ENCODE results near the gene USP20. TPM values are rescaled to one million over a fixed set of nuclear protein-coding genes. Genes with fewer than 3 reads are reported as not detected.

USP20 gene
- total and polyA plus RNA-seq, 2 experiments from 2014 or later, result 32.7 to 47.3 TPM

DNA sequence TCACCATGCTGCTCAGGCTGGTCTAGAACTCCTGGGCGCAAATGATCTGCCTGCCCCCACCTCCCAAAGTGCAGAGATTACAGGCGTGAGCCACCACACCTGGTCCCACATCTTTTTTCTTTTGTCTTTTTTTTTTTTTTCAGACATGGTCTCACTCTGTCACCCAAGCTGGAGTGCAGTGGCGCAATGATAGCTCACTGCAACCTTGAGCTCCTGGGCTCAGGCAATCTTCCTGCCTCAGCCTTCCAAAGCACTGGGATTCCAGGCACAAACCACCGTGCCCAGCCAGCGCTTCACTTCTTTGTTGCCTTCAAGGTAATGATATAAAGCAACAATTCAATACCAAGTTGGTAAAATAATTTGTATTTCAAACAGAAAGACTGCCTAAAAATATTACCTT lies 78.8 kb downstream of the USP20 start:
- no peak for TF ChIP-seq CTCF (IDR thresholded peaks at IDR 0.05; ENCODE audit: low read depth, low read length)
- DNase-seq (ENCODE audit: low read depth in 1 of 2, low spot score in 1 of 2), result no peak

DNA sequence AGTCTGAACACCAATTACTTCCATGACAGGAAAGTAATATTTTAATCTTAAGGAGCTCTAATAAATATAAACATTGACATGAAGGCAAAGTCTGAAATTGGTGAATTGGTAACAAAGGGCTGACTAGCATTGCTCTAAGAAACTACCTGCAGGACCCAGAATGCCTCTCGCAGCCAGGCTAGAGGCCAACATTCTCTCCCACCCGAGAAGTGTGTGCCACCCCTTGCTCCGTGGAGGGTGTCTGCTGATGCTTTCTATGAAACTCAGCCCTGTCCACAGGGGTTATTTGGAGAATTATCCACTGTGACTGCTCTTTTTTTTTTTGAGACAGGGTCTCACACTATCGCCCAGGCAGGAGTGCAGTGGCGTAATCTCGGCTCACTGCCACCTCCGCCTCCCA lies 81.4 kb downstream of the USP20 start:
- H3K36me3 ChIP-seq, result peaks cover 5% of the 10 kb centered on the region
- H3K27me3 ChIP-seq, result no peaks in the 10 kb centered on the region
- no peak for TF ChIP-seq CTCF (IDR thresholded peaks at IDR 0.05; ENCODE audit: low read depth, low read length)
- no peak for DNase-seq (ENCODE audit: low read depth in 1 of 2, low spot score in 1 of 2)
- H3K27ac ChIP-seq, result no peak overlapping the region
- no peaks in the 10 kb centered on the region for H3K9me3 ChIP-seq (ENCODE audit: low read depth)
- H3K4me1 ChIP-seq (ENCODE audit: low read depth), result no peaks in the 10 kb centered on the region
- H3K4me3 ChIP-seq, result no peak overlapping the region

More for the DNA sequence above, 78.8 kb downstream of the USP20 start:
- no peaks in the 10 kb centered on the region for H3K9me3 ChIP-seq (ENCODE audit: low read depth)
- H3K36me3 ChIP-seq, result peaks cover 5% of the 10 kb centered on the region
- H3K27ac ChIP-seq, result no peak overlapping the region
- no peaks in the 10 kb centered on the region for H3K27me3 ChIP-seq
- no peaks in the 10 kb centered on the region for H3K4me1 ChIP-seq (ENCODE audit: low read depth)
- H3K4me3 ChIP-seq, result no peak overlapping the region

DNA sequence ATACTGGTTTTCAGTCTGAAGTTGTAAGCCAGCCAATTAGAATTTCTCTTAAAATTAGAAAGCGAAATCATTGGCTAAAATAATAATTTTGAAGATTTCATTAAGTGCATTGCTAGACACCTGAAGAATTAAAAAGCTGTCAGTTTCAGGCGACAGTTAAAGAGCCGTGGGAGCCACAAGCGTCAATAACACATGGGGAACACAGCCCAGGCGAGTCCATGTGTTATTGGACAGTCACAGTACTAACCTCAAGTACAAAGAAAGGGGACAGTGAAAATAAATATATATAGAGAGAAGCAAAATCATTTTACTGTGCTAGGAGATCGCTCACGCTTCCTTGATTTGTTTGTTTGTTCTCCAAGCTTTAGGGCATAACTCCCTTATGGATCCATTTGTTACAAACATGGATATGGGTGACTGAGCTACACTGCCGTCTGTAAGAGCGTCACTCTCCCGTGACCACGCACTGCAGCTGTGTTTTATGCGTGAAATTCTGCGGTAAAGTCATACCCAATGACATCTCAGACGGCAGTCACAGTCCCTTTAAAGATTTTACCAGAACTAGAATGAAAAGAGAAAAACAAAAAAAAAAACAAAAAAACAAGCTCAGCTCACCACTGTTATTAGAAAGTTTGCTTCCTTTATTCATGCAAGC lies 83.2 kb downstream of the USP20 start:
- H3K4me1 ChIP-seq (ENCODE audit: low read depth), result no peaks in the 10 kb centered on the region
- no peak for DNase-seq (ENCODE audit: low read depth in 1 of 2, low spot score in 1 of 2)
- no peak overlapping the region for H3K27ac ChIP-seq
- H3K36me3 ChIP-seq, result peaks cover 5% of the 10 kb centered on the region
- TF ChIP-seq CTCF (IDR thresholded peaks at IDR 0.05; ENCODE audit: low read depth, low read length), result no peak
- H3K4me3 ChIP-seq, result no peak overlapping the region
- H3K9me3 ChIP-seq (ENCODE audit: low read depth), result no peaks in the 10 kb centered on the region
- H3K27me3 ChIP-seq, result no peaks in the 10 kb centered on the region

GRCh38 chr9:129919277-129919676 lies 84.0 kb downstream of the USP20 start:
- Histone ChIP-seq H3K36me3 (peaks cover 5% of the 10 kb centered on the region), H3K9me3 (ENCODE audit: low read depth) (no peaks in the 10 kb centered on the region), H3K27ac (no peak overlapping the region), H3K4me1 (ENCODE audit: low read depth) (no peaks in the 10 kb centered on the region), H3K4me3 (no peak overlapping the region), H3K27me3 (no peaks in the 10 kb centered on the region)
- TF ChIP-seq CTCF (IDR thresholded peaks at IDR 0.05; ENCODE audit: low read depth, low read length), result no peak
- no peak for DNase-seq (ENCODE audit: low read depth in 1 of 2, low spot score in 1 of 2)

- Histone ChIP-seq H3K27me3 (no peaks in the 10 kb centered on the region), H3K36me3 (peaks cover 4% of the 10 kb centered on the region), H3K27ac (no peak overlapping the region), H3K9me3 (ENCODE audit: low read depth) (no peaks in the 10 kb centered on the region), H3K4me3 (no peak overlapping the region), H3K4me1 (ENCODE audit: low read depth) (no peaks in the 10 kb centered on the region)
- no peak for TF ChIP-seq CTCF (IDR thresholded peaks at IDR 0.05; ENCODE audit: low read depth, low read length)
- DNase-seq (ENCODE audit: low read depth in 1 of 2, low spot score in 1 of 2), result no peak
These were observed 84.6 kb downstream of the USP20 start for GRCh38 chr9:129919841-129920240.

Measured in cardiac muscle cell (in vitro differentiated cells and primary cell).